Measurements from ENCODE around the gene CLCA1. TPM values are rescaled to one million over a fixed set of nuclear protein-coding genes. Genes with fewer than 3 reads are reported as not detected.

The CLCA1 gene
- total RNA-seq, 1 donor from 2014 or later = 0.05 TPM

GRCh38 chr1:86448670-86449069, 20.1 kb upstream of the CLCA1 start:
- H3K27ac ChIP-seq (replicated peaks) = no peak overlapping the region
- no peaks in the 10 kb centered on the region for H3K9me3 ChIP-seq (replicated peaks)
- intact Hi-C loops (cut with micrococcal nuclease) = no loop called here
- TF ChIP-seq, protein P1, sequence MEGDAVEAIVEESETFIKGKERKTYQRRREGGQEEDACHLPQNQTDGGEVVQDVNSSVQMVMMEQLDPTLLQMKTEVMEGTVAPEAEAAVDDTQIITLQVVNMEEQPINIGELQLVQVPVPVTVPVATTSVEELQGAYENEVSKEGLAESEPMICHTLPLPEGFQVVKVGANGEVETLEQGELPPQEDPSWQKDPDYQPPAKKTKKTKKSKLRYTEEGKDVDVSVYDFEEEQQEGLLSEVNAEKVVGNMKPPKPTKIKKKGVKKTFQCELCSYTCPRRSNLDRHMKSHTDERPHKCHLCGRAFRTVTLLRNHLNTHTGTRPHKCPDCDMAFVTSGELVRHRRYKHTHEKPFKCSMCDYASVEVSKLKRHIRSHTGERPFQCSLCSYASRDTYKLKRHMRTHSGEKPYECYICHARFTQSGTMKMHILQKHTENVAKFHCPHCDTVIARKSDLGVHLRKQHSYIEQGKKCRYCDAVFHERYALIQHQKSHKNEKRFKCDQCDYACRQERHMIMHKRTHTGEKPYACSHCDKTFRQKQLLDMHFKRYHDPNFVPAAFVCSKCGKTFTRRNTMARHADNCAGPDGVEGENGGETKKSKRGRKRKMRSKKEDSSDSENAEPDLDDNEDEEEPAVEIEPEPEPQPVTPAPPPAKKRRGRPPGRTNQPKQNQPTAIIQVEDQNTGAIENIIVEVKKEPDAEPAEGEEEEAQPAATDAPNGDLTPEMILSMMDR (IDR thresholded peaks at IDR 0.05; ENCODE audit: borderline replicate concordance) = no peak
- H3K27me3 ChIP-seq (ENCODE audit: low read depth) = no peaks in the 10 kb centered on the region
- H3K4me3 ChIP-seq = no peak overlapping the region
- no peaks in the 10 kb centered on the region for H3K36me3 ChIP-seq
- H3K4me1 ChIP-seq = no peaks in the 10 kb centered on the region
- DNase-seq = no peak

GRCh38 chr1:86449103-86449502, 19.6 kb upstream of the CLCA1 start:
- Histone ChIP-seq H3K9me3 (replicated peaks) (no peaks in the 10 kb centered on the region), H3K36me3 (no peaks in the 10 kb centered on the region), H3K27ac (replicated peaks) (no peak overlapping the region), H3K4me1 (no peaks in the 10 kb centered on the region), H3K4me3 (no peak overlapping the region), H3K27me3 (ENCODE audit: low read depth) (no peaks in the 10 kb centered on the region)
- no peak for DNase-seq
- TF ChIP-seq, protein P1 (IDR thresholded peaks at IDR 0.05; ENCODE audit: borderline replicate concordance) = no peak
- intact Hi-C loops (cut with micrococcal nuclease) = no loop called here

DNA sequence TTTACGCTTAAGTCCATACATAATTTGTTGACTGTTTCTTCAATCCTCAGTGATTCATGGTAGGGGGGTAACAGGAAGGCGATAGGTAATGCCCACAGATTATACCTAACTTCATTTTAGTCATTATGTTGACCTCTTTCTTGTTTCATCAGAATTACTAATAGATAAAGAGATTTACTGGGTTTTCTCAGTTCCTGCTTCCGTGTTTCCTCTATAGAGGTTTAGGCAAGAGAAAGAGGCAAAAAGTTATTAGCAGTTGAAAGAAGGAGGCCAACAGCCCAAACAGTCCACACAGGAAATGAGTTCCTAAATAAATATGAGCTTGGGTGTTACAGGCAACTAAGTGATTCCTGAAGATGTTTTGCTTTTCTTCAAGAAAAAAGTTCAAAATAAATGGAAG, 17.9 kb upstream of the CLCA1 start:
- H3K27me3 ChIP-seq (ENCODE audit: low read depth) = no peaks in the 10 kb centered on the region
- no peaks in the 10 kb centered on the region for H3K9me3 ChIP-seq (replicated peaks)
- H3K4me1 ChIP-seq = no peaks in the 10 kb centered on the region
- TF ChIP-seq, protein P1 (IDR thresholded peaks at IDR 0.05; ENCODE audit: borderline replicate concordance) = no peak
- no peak overlapping the region for H3K27ac ChIP-seq (replicated peaks)
- H3K4me3 ChIP-seq = no peak overlapping the region
- intact Hi-C loops (cut with micrococcal nuclease) = no loop called here
- H3K36me3 ChIP-seq = no peaks in the 10 kb centered on the region
- DNase-seq = no peak

- TF ChIP-seq, protein P1 (IDR thresholded peaks at IDR 0.05; ENCODE audit: borderline replicate concordance) = no peak
- intact Hi-C loops (cut with micrococcal nuclease) = no loop called here
Measured at GRCh38 chr1:86453664-86454063, 15.1 kb upstream of the CLCA1 start.

DNA sequence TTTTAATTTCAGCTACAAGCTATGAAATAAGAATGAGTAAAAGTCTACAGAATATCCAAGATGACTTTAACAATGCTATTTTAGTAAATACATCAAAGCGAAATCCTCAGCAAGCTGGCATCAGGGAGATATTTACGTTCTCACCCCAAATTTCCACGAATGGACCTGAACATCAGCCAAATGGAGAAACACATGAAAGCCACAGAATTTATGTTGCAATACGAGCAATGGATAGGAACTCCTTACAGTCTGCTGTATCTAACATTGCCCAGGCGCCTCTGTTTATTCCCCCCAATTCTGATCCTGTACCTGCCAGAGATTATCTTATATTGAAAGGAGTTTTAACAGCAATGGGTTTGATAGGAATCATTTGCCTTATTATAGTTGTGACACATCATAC, 13.7 kb upstream of the CLCA1 start:
- Histone ChIP-seq H3K4me1 (no peaks in the 10 kb centered on the region), H3K27me3 (ENCODE audit: low read depth) (no peaks in the 10 kb centered on the region), H3K4me3 (no peak overlapping the region), H3K27ac (replicated peaks) (no peak overlapping the region), H3K9me3 (replicated peaks) (no peaks in the 10 kb centered on the region), H3K36me3 (no peaks in the 10 kb centered on the region)
- no peak for DNase-seq
- TF ChIP-seq, protein P1 (IDR thresholded peaks at IDR 0.05; ENCODE audit: borderline replicate concordance) = no peak
- intact Hi-C loops (cut with micrococcal nuclease) = no loop called here

More at GRCh38 chr1:86453664-86454063, 15.1 kb upstream of the CLCA1 start:
- DNase-seq = no peak
- H3K36me3 ChIP-seq = no peaks in the 10 kb centered on the region
- no peaks in the 10 kb centered on the region for H3K27me3 ChIP-seq (ENCODE audit: low read depth)
- H3K9me3 ChIP-seq (replicated peaks) = no peaks in the 10 kb centered on the region
- H3K4me3 ChIP-seq = no peak overlapping the region
- no peak overlapping the region for H3K27ac ChIP-seq (replicated peaks)
- no peaks in the 10 kb centered on the region for H3K4me1 ChIP-seq

- Histone ChIP-seq H3K36me3 (no peaks in the 10 kb centered on the region), H3K9me3 (replicated peaks) (no peaks in the 10 kb centered on the region), H3K27ac (replicated peaks) (no peak overlapping the region), H3K27me3 (ENCODE audit: low read depth) (no peaks in the 10 kb centered on the region), H3K4me1 (no peaks in the 10 kb centered on the region), H3K4me3 (no peak overlapping the region)
- TF ChIP-seq, protein P1 (IDR thresholded peaks at IDR 0.05; ENCODE audit: borderline replicate concordance) = no peak
- intact Hi-C loops (cut with micrococcal nuclease) = no loop called here
- DNase-seq = no peak
Measured at GRCh38 chr1:86460998-86461397, 7.7 kb upstream of the CLCA1 start.

Measured in left ventricle myocardium inferior (tissue), 1 donor.